Measurements from ENCODE around the gene FADS2.

Gene FADS2

GRCh38 chr11:61827571-61828378, at the start of gene FADS2:
Gene FADS2, plus strand, starts transcription at chr11:61828300. Its CDS starts 91 bp downstream, at chr11:61828391.
- no peak for TF ChIP-seq CTCF (IDR thresholded peaks at IDR 0.05; ENCODE audit: extremely low read depth, missing control alignments)
- DNase-seq (ENCODE audit: low spot score): peak; percentile 95

- no peak for DNase-seq (ENCODE audit: low spot score)
- no peak for TF ChIP-seq CTCF (IDR thresholded peaks at IDR 0.05; ENCODE audit: extremely low read depth, missing control alignments)
Measured at GRCh38 chr11:61778357-61778886, 49.7 kb upstream of the FADS2 start.

- no peak for TF ChIP-seq CTCF (IDR thresholded peaks at IDR 0.05; ENCODE audit: extremely low read depth, missing control alignments)
- DNase-seq (ENCODE audit: low spot score): no peak
Measured at GRCh38 chr11:61778920-61779650, 49.0 kb upstream of the FADS2 start.

GRCh38 chr11:61779666-61780525, 48.2 kb upstream of the FADS2 start:
- TF ChIP-seq CTCF (IDR thresholded peaks at IDR 0.05; ENCODE audit: extremely low read depth, missing control alignments): no peak
- no peak for DNase-seq (ENCODE audit: low spot score)

- no peak for DNase-seq (ENCODE audit: low spot score)
- no peak for TF ChIP-seq CTCF (IDR thresholded peaks at IDR 0.05; ENCODE audit: extremely low read depth, missing control alignments)
Measured at GRCh38 chr11:61780581-61781162, 47.4 kb upstream of the FADS2 start.

GRCh38 chr11:61781585-61781984, 46.5 kb upstream of the FADS2 start:
- TF ChIP-seq CTCF (IDR thresholded peaks at IDR 0.05; ENCODE audit: extremely low read depth, missing control alignments): no peak
- DNase-seq (ENCODE audit: low spot score): no peak

Data from GM20000 (cell line).